ENCODE measurements around the gene NOTCH1.

The NOTCH1 gene

DNA sequence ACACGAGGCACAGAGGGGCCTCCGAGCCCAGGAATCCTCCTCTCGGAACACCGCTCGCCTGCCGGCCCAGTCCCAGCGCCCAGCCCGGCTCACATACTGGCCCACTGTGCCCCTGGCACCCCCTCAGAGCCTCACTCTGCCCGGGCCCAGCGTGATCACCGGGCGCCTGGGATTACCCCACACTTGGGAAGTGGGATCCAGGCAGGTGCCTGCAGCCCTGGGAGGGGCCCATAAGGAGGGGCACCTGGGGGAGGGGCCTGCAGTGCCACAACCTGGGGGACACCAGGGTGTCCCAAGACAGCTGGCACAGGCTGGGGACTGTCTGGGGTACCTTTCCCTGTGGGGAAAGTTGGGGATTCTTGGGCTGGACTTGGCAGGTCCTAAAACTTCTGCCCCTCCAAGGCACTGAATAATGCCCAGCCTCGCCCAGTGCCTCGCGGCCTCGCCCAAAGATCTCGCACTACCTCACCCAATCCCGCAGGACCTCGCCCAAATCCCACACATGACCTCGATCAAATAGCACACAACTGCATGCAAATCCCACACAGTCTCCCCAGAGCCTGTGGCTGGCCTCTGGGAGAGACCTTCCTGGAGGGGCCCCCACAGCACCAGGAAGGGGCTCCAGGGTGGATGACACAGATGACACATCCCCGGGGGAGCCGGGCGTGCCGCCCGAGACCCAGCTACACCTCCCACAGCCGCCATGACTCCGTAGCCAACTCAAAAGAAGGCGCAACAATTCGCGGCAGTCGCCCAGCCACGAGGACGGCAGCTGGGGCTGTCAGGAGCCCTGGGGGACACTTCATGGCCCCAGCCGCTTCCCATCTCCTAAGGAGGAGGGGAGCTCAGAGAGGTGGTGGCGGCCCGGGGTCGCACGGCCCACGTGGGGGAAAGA is 13.7 kb downstream of the NOTCH1 start:
- no peak for DNase-seq (ENCODE audit: low spot score)
- TF ChIP-seq, protein P1, sequence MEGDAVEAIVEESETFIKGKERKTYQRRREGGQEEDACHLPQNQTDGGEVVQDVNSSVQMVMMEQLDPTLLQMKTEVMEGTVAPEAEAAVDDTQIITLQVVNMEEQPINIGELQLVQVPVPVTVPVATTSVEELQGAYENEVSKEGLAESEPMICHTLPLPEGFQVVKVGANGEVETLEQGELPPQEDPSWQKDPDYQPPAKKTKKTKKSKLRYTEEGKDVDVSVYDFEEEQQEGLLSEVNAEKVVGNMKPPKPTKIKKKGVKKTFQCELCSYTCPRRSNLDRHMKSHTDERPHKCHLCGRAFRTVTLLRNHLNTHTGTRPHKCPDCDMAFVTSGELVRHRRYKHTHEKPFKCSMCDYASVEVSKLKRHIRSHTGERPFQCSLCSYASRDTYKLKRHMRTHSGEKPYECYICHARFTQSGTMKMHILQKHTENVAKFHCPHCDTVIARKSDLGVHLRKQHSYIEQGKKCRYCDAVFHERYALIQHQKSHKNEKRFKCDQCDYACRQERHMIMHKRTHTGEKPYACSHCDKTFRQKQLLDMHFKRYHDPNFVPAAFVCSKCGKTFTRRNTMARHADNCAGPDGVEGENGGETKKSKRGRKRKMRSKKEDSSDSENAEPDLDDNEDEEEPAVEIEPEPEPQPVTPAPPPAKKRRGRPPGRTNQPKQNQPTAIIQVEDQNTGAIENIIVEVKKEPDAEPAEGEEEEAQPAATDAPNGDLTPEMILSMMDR (conservative IDR thresholded peaks at IDR 0.05; ENCODE audit: low read depth) = no peak
- peak overlapping the region; percentile 83 for H3K27ac ChIP-seq
- ChIA-PET CTCF (interaction anchor here (1.6 kb wide), 1 partner anchor 93 kb away, joined by 16 read pairs; no protein-coding TSS in a partner anchor), POLR2A (ENCODE audit: low non-redundant PET) (interaction anchor here (1.1 kb wide), 1 partner anchor 15 kb away, joined by 3 read pairs; no protein-coding TSS in a partner anchor)

DNA sequence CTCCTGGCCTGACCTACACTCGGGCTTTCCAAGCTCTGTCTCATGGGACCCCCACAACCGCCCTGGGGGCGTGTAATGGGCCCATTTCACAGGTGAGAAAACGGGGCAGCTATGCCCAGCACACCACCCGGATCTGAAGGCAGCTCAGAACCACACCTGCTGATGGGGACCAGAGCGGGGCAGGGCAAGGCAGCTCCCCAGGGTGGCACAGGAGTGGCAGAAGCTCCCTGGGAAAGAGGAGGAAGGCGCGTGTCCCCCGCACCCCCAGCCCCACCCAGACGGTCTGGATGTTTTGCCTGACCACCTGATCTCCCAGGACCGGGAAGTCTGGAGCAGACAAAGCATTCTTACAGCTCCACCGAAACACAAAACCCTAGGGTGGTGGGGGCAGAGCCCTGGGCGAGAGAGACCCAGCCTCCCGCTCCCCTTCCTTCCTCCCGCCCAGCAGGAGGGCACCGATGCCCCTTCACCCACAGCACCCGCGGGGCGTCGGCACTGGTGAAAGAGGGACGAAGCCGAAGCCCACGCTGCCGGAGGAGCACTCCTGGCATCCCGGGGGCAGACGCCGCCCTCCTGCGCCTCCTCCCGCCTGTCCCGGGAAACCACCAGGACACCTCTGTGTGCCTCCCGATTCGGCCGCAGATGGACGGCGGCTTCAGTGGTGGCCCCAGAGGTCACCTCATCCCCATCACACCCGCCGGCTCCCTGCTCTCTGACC is 14.5 kb downstream of the NOTCH1 start:
- H3K27ac ChIP-seq = peak overlapping the region; percentile 83
- TF ChIP-seq, protein P1 (conservative IDR thresholded peaks at IDR 0.05; ENCODE audit: low read depth) = no peak
- CTCF ChIA-PET = interaction anchor here (0.6 kb wide), 1 partner anchor 47 kb away, joined by 3 read pairs; no protein-coding TSS in a partner anchor
- DNase-seq (ENCODE audit: low spot score) = no peak
- POLR2A ChIA-PET (ENCODE audit: low non-redundant PET) = interaction anchor here (1.1 kb wide), 1 partner anchor 16 kb away, joined by 3 read pairs; no protein-coding TSS in a partner anchor

DNA sequence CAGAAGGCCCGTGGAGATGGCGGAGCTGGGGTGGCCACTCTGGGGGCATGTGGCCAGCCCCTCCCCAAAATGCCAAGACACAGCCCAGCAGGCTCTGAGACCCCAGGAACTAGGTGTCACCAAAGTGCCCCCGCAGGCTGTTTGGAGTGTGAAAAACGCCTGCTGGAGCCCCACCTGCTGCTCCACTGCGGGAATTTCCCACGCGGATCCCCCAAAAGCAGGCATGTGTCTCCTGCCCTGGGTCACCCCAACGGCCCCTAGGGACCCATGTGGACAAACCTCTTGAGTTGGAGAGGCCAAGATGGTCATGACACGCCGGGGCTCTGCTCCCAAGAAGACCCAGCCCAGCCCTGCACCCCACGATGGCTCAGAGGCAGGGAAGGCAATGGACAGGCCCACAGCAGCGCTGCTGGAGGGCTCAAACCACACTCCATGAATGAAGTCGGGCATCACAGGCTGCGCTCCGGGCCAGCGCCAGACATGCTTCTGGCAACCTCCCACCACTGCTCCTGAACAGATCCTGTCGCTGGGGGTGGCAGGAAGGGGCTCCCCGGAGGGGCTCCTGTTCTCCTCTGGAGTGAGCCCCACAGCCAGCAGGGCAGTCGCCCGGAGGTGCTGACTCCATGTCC is 15.3 kb downstream of the NOTCH1 start:
- POLR2A ChIA-PET (ENCODE audit: low non-redundant PET) = interaction anchor here (1.1 kb wide), 1 partner anchor 17 kb away, joined by 3 read pairs; no protein-coding TSS in a partner anchor
- DNase-seq (ENCODE audit: low spot score) = no peak
- CTCF ChIA-PET = interaction anchor here (0.6 to 1.6 kb wide), 2 partner anchors 46 to 95 kb away, joined by 3 to 8 read pairs; no protein-coding TSS in a partner anchor
- peak overlapping the region; percentile 83 for H3K27ac ChIP-seq
- TF ChIP-seq, protein P1 (conservative IDR thresholded peaks at IDR 0.05; ENCODE audit: low read depth) = no peak

DNA sequence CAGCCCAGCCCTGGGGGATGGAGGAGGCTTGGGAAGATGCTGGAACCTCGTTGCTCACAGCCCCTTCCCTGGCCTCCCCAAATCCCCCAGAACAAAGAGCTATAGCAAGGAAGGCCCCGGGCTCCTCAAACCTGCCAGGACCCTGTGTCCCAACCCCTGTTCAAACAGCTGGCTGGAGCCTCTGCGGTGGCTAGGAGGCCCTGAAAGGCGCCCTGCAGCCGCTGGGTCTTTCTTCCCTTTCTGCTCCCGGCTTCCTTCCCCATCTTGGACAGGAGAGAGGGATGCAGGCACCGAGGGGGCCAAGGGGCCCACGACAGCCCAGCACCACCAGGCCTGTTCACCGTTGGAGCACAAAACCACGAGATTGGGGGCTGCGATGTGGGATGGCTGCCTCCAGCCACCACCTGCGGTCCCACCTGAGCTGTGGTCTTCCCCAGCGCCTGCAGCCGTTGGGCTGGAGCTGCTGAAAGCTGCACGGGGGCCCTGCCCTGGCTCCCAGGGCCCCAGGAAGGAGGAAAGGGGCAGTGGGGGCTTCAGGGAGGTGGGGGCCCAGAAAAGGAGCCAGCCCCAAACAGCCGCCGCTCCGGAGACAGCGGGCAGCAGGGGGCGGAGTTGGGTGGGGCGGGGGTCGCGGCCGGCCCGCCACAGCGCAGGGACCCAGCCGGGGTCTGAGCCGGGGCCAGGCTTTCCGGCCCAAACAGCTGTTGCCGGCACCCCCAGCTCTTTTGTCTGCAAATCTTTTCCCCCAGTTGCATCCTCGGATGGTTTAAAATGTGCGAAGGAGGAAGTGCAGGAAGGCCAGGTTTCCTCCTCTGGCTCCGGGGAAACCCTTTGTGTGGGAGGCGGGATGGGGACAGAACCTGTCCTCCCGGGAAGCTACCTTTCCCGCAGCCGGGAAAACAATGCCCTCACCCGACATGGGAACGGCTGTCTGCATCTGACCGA is 16.1 kb downstream of the NOTCH1 start:
- TF ChIP-seq, protein P1 (conservative IDR thresholded peaks at IDR 0.05; ENCODE audit: low read depth) = no peak
- DNase-seq (ENCODE audit: low spot score) = no peak
- CTCF ChIA-PET = interaction anchor here (0.7 to 1.6 kb wide), 4 partner anchors 35 to 117 kb away, joined by 3 to 8 read pairs (median 4); no protein-coding TSS in a partner anchor
- POLR2A ChIA-PET (ENCODE audit: low non-redundant PET) = no interaction called here
- H3K27ac ChIP-seq = peak overlapping the region; percentile 83

DNA sequence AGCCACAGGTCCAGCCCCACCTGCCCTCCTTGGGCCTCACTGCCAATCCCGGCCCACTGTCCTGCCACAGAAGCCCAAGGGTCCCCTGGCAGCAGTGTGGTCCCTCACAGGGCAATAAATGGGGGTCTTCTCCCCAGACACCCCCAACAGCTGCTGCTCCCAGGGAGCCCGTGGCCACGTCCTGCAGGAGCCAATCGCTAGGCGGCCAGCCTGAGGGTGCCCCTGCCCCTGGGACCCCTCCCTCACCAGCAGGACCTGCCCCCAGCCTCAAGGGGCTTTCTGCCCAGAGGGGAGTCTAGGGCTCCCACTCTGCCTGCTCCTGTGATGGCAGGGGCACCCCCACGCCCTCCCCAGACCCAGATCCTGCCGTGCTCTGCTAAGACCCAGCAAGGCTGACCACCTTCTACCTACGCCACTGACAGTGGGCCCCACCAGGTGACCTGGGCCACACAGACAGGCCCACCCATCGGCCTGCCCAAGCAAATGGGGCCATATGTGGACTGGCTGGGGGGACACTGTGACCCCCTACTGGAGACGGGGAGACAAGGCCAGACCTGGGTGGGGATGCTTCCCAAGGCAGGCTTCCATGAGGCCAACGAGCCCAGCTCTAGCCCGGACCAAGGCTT is 17.0 kb downstream of the NOTCH1 start:
- CTCF ChIA-PET = interaction anchor here (0.7 to 1.5 kb wide), 4 partner anchors 15 to 116 kb away, joined by 3 to 5 read pairs (median 4); no protein-coding TSS in a partner anchor
- POLR2A ChIA-PET (ENCODE audit: low non-redundant PET) = interaction anchor here (0.6 kb wide), 1 partner anchor 13 kb away, joined by 8 read pairs; no protein-coding TSS in a partner anchor

More for the DNA sequence above, 17.0 kb downstream of the NOTCH1 start:
- DNase-seq (ENCODE audit: low spot score) = no peak
- TF ChIP-seq, protein P1 (conservative IDR thresholded peaks at IDR 0.05; ENCODE audit: low read depth) = no peak
- H3K27ac ChIP-seq = peak overlapping the region; percentile 83
